Mesendoderm (in vitro differentiated cells): ENCODE measurements around the gene NNT.

Experiments used
- DNase-seq: peaks from one replicate; pipeline ENCODE4 v3.0.0; 2013
- H2AK5ac ChIP-seq: 2 replicates; pipeline ENCODE4 v1.6.1; 2013; ENCODE audit warnings: low read length, inconsistent platforms
- H2BK120ac ChIP-seq: 2 replicates; pipeline ENCODE4 v1.6.1; 2013; ENCODE audit warnings: low read depth, mild to moderate bottlenecking, low read length, moderate library complexity, mixed read lengths
- H2BK15ac ChIP-seq: replicated peaks from 2 replicates; pipeline ENCODE4 v1.6.1; 2013; ENCODE audit warnings: low read depth, mild to moderate bottlenecking, moderate library complexity
- H2BK5ac ChIP-seq: 2 replicates; pipeline ENCODE4 v1.6.1; 2013; ENCODE audit warnings: low read length, inconsistent platforms
- H3K18ac ChIP-seq: 2 replicates; pipeline ENCODE4 v1.6.1; 2013; ENCODE audit warnings: mild to moderate bottlenecking, low read length, mixed read lengths
- H3K23ac ChIP-seq: one replicate; pipeline ENCODE4 v1.6.1; 2013; ENCODE audit warnings: low read length
- H3K27ac ChIP-seq: 2 replicates; pipeline ENCODE4 v1.5.1; 2013; ENCODE audit warnings: low read depth, mild to moderate bottlenecking, inconsistent platforms, low read length, moderate library complexity
- H3K27me3 ChIP-seq: 2 replicates; pipeline ENCODE4 v1.6.1; 2013; ENCODE audit warnings: low read length, control low read depth, mild to moderate bottlenecking, inconsistent platforms; ENCODE audit not compliant: insufficient read depth, poor library complexity
- H3K36me3 ChIP-seq: 2 replicates; pipeline ENCODE4 v1.6.1; 2013; ENCODE audit warnings: low read length, inconsistent platforms; ENCODE audit not compliant: control insufficient read depth, insufficient read depth
- H3K4ac ChIP-seq: one replicate; pipeline ENCODE4 v1.6.1; 2013; ENCODE audit warnings: low read depth, mild to moderate bottlenecking, low read length, moderate library complexity
- H3K4me1 ChIP-seq: 2 replicates; pipeline ENCODE4 v1.6.1; 2013; ENCODE audit warnings: low read depth, low read length, inconsistent platforms; ENCODE audit not compliant: control insufficient read depth
- H3K4me2 ChIP-seq: 2 replicates; pipeline ENCODE4 v1.6.1; 2013; ENCODE audit warnings: low read length
- H3K4me3 ChIP-seq: 2 replicates; pipeline ENCODE4 v1.5.1; 2013; ENCODE audit warnings: mild to moderate bottlenecking, low read length
- H3K56ac ChIP-seq: one replicate; pipeline ENCODE4 v1.6.1; 2013; ENCODE audit warnings: low read length
- H3K79me1 ChIP-seq: 2 replicates; pipeline ENCODE4 v1.6.1; 2013; ENCODE audit warnings: low read length, inconsistent platforms
- H3K79me2 ChIP-seq: 2 replicates; pipeline ENCODE4 v1.6.1; 2013; ENCODE audit warnings: mild to moderate bottlenecking, low read length; ENCODE audit not compliant: control insufficient read depth, insufficient read depth
- H3K9ac ChIP-seq: 2 replicates; pipeline ENCODE4 v1.6.1; 2013; ENCODE audit warnings: low read length, inconsistent platforms
- H4K5ac ChIP-seq: one replicate; pipeline ENCODE4 v1.6.1; 2013; ENCODE audit warnings: low read length
- H4K8ac ChIP-seq: one replicate; pipeline ENCODE4 v1.6.1; 2013; ENCODE audit warnings: low read depth, mild to moderate bottlenecking, control low read depth, low read length, moderate library complexity
- WGBS: extraction: QIAGEN DNeasy Blood & Tissue Kit; methylation state at CpG from one replicate; pipeline ENCODE4 v1.1.7; 2013; ENCODE audit warnings: low lambda C conversion rate, missing lambda C conversion rate; ENCODE audit not compliant: insufficient coverage; ENCODE audit errors: extremely low coverage; 5-methylcytosine and 5-hydroxymethylcytosine counted together

The NNT gene

DNA sequence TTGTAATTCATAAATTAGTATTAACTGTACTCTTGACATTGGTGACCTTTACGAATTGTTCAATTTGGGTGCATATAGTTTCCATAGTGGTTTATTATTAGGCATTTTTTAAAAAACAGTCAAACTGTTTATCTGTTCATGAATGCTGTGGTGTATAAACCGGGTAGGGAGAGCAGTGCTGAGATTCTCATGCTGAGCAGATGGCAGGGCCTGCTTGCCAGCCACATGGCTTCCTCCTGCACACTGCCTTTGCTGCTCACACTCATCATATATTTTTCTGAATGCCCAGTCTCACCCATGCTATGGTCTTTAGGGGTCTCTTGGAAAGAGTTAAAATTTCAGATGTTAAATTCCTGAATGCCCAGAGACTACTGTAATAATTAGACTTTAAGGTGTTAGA lies 40.8 kb downstream of the NNT start:
- no peak overlapping the region for H4K5ac ChIP-seq
- H3K4me3 ChIP-seq, result no peak overlapping the region
- no peak overlapping the region for H4K8ac ChIP-seq
- H3K27ac ChIP-seq, result no peak overlapping the region
- no peak overlapping the region for H3K9ac ChIP-seq
- H2BK15ac ChIP-seq, result no peak overlapping the region
- H2AK5ac ChIP-seq, result no peak overlapping the region
- no peak overlapping the region for H3K4ac ChIP-seq
- WGBS, result no CpG with 5 or more reads among the region's 2 CpGs
- H2BK120ac ChIP-seq, result no peak overlapping the region
- peaks cover 1% of the 10 kb centered on the region for H3K27me3 ChIP-seq
- H2BK5ac ChIP-seq, result no peak overlapping the region
- H3K79me1 ChIP-seq, result no peaks in the 10 kb centered on the region
- H3K4me1 ChIP-seq, result no peaks in the 10 kb centered on the region
- H3K23ac ChIP-seq, result no peak overlapping the region
- no peaks in the 10 kb centered on the region for H3K36me3 ChIP-seq
- no peak for DNase-seq
- H3K79me2 ChIP-seq, result no peaks in the 10 kb centered on the region
- H3K4me2 ChIP-seq, result no peak overlapping the region
- H3K18ac ChIP-seq, result no peak overlapping the region
- H3K56ac ChIP-seq, result no peak overlapping the region

DNA sequence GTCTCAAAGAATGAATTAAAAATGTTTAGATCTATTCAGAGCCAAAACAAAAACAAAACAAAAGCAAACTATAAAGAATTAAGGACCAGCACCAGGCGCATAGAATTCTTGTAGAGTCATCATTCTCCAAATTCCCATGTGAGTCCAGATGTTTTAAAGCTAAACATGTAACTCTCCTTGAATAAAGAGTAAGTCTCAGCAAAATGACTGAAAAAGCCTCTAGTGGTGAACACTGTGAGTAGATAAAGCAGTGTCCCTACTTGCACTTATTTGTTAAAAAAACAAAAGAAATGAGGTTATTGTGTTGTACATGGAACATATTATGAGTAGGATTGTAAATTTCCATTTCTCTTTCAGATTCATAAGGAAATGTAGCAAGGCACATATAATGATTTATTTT lies 44.0 kb downstream of the NNT start:
- no peak overlapping the region for H2BK120ac ChIP-seq
- no CpG with 5 or more reads among the region's 1 CpG for WGBS
- no peak overlapping the region for H4K5ac ChIP-seq
- H3K27me3 ChIP-seq, result no peaks in the 10 kb centered on the region
- no peak overlapping the region for H4K8ac ChIP-seq
- no peak overlapping the region for H2BK5ac ChIP-seq
- no peak overlapping the region for H3K9ac ChIP-seq
- no peak overlapping the region for H3K4me3 ChIP-seq
- no peaks in the 10 kb centered on the region for H3K36me3 ChIP-seq
- no peak overlapping the region for H3K18ac ChIP-seq
- no peaks in the 10 kb centered on the region for H3K79me1 ChIP-seq
- no peak overlapping the region for H3K56ac ChIP-seq
- H3K27ac ChIP-seq, result no peak overlapping the region
- H3K4me2 ChIP-seq, result no peak overlapping the region
- DNase-seq, result no peak
- H2BK15ac ChIP-seq, result no peak overlapping the region
- no peak overlapping the region for H3K23ac ChIP-seq
- no peak overlapping the region for H2AK5ac ChIP-seq
- no peaks in the 10 kb centered on the region for H3K79me2 ChIP-seq
- H3K4me1 ChIP-seq, result no peaks in the 10 kb centered on the region
- no peak overlapping the region for H3K4ac ChIP-seq

GRCh38 chr5:43647789-43648188 lies 44.8 kb downstream of the NNT start:
- Histone ChIP-seq H2BK120ac (no peak overlapping the region), H3K36me3 (no peaks in the 10 kb centered on the region), H3K27ac (no peak overlapping the region), H4K5ac (no peak overlapping the region), H3K23ac (no peak overlapping the region), H2BK5ac (no peak overlapping the region), H3K4me2 (no peak overlapping the region), H3K9ac (no peak overlapping the region), H2BK15ac (no peak overlapping the region), H3K4me1 (no peaks in the 10 kb centered on the region), H3K79me1 (no peaks in the 10 kb centered on the region), H3K56ac (no peak overlapping the region), H3K4me3 (no peak overlapping the region), H3K79me2 (no peaks in the 10 kb centered on the region), H3K4ac (no peak overlapping the region), H2AK5ac (no peak overlapping the region), H3K27me3 (no peaks in the 10 kb centered on the region), H3K18ac (no peak overlapping the region), H4K8ac (no peak overlapping the region)
- no peak for DNase-seq

- H3K79me2 ChIP-seq, result no peaks in the 10 kb centered on the region
- no peak overlapping the region for H2BK120ac ChIP-seq
- H3K9ac ChIP-seq, result no peak overlapping the region
- H3K4ac ChIP-seq, result no peak overlapping the region
- no peaks in the 10 kb centered on the region for H3K4me1 ChIP-seq
- no peaks in the 10 kb centered on the region for H3K79me1 ChIP-seq
- no peak for DNase-seq
- no peak overlapping the region for H2BK15ac ChIP-seq
- H3K36me3 ChIP-seq, result no peaks in the 10 kb centered on the region
- no peak overlapping the region for H3K4me3 ChIP-seq
- no peak overlapping the region for H3K23ac ChIP-seq
- H4K8ac ChIP-seq, result no peak overlapping the region
- H3K56ac ChIP-seq, result no peak overlapping the region
- no peak overlapping the region for H3K4me2 ChIP-seq
- no peak overlapping the region for H3K27ac ChIP-seq
- no CpG with 5 or more reads among the region's 2 CpGs for WGBS
- no peak overlapping the region for H4K5ac ChIP-seq
- H3K27me3 ChIP-seq, result no peaks in the 10 kb centered on the region
- no peak overlapping the region for H2AK5ac ChIP-seq
- H3K18ac ChIP-seq, result no peak overlapping the region
- H2BK5ac ChIP-seq, result no peak overlapping the region
Measured at GRCh38 chr5:43648499-43649124, 45.6 kb downstream of the NNT start.

- H3K4me1 ChIP-seq, result no peaks in the 10 kb centered on the region
- H2BK15ac ChIP-seq, result no peak overlapping the region
- no CpG with 5 or more reads among the region's 2 CpGs for WGBS
- no peak overlapping the region for H3K4me2 ChIP-seq
- no peaks in the 10 kb centered on the region for H3K27me3 ChIP-seq
- no peak overlapping the region for H4K5ac ChIP-seq
- H3K4me3 ChIP-seq, result no peak overlapping the region
- no peak overlapping the region for H3K56ac ChIP-seq
- H2BK120ac ChIP-seq, result no peak overlapping the region
- no peak overlapping the region for H3K4ac ChIP-seq
- H3K79me2 ChIP-seq, result no peaks in the 10 kb centered on the region
- H3K27ac ChIP-seq, result no peak overlapping the region
- no peak for DNase-seq
- no peak overlapping the region for H2AK5ac ChIP-seq
- no peak overlapping the region for H3K18ac ChIP-seq
- no peak overlapping the region for H4K8ac ChIP-seq
- H3K23ac ChIP-seq, result no peak overlapping the region
- no peak overlapping the region for H3K9ac ChIP-seq
- H2BK5ac ChIP-seq, result no peak overlapping the region
- H3K36me3 ChIP-seq, result no peaks in the 10 kb centered on the region
- H3K79me1 ChIP-seq, result no peaks in the 10 kb centered on the region
Measured at GRCh38 chr5:43649256-43649655, 46.3 kb downstream of the NNT start.

DNA sequence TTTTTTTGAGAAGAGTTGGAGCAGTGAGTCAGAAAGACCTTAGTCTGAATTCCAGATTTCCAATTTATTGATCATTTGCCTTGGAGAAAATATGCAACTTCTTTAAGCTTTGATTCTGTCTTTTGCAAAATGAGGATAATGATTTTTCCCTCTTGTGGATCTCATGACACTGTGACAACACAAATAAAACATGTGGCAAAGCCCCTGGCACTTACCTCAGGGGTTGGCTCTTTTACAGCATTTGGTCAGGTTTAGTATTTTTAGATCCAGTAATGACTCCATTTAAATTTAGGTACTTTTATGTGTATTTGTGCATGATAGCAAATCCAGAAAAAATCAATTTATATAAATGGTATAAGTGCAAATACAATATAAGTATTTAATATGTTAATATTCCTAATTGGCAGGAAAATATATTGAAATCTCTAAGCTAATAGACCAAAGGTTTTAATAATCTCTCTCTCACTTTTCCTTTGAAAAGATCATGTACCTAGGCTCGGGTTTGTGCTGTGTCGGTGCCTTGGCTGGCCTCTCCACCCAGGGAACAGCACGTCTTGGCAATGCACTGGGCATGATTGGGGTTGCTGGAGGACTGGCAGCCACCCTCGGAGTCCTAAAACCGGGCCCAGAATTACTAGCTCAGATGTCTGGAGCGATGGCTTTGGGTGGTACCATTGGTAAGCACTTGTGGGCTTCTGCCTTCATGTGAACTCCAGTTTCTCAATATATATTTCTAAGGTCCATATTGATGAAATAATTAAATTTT lies 49.7 kb downstream of the NNT start:
- no peaks in the 10 kb centered on the region for H3K79me1 ChIP-seq
- no peak overlapping the region for H2BK5ac ChIP-seq
- no peak overlapping the region for H4K5ac ChIP-seq
- no peak overlapping the region for H3K4ac ChIP-seq
- no peaks in the 10 kb centered on the region for H3K36me3 ChIP-seq
- H3K9ac ChIP-seq, result no peak overlapping the region
- H3K4me3 ChIP-seq, result no peak overlapping the region
- no CpG with 5 or more reads among the region's 6 CpGs for WGBS
- no peak overlapping the region for H3K27ac ChIP-seq
- no peak overlapping the region for H3K23ac ChIP-seq
- no peak overlapping the region for H4K8ac ChIP-seq
- no peak overlapping the region for H2BK15ac ChIP-seq
- no peaks in the 10 kb centered on the region for H3K4me1 ChIP-seq
- H3K79me2 ChIP-seq, result no peaks in the 10 kb centered on the region
- H2BK120ac ChIP-seq, result no peak overlapping the region
- DNase-seq, result no peak
- H3K27me3 ChIP-seq, result no peaks in the 10 kb centered on the region
- no peak overlapping the region for H3K18ac ChIP-seq
- H2AK5ac ChIP-seq, result no peak overlapping the region
- no peak overlapping the region for H3K56ac ChIP-seq
- H3K4me2 ChIP-seq, result no peak overlapping the region
